HG03439 (cell line): Measurements from ENCODE around the gene RBM45.

Experiments
- ATAC-seq: cut with Tn5 transposase; IDR thresholded peaks from one replicate; pipeline ENCODE4 v1.9.1; 2021; ENCODE audit warnings: mild to moderate bottlenecking, moderate library complexity; ENCODE audit not compliant: unreplicated experiment

The RBM45 gene

GRCh38 chr2:178155524-178155923, 43.3 kb downstream of the RBM45 start:
- no peak for ATAC-seq

GRCh38 chr2:178157574-178157973, 45.3 kb downstream of the RBM45 start:
- no peak for ATAC-seq

GRCh38 chr2:178159966-178160365, 47.7 kb downstream of the RBM45 start:
- no peak for ATAC-seq

GRCh38 chr2:178160601-178161000, 48.4 kb downstream of the RBM45 start:
- ATAC-seq, result no peak

- ATAC-seq, result no peak
These were observed 51.2 kb downstream of the RBM45 start for GRCh38 chr2:178163395-178163794.

GRCh38 chr2:178163911-178164310, 51.7 kb downstream of the RBM45 start:
- ATAC-seq, result no peak

GRCh38 chr2:178173657-178174056, 61.4 kb downstream of the RBM45 start:
- ATAC-seq, result no peak

- no peak for ATAC-seq
These were observed 64.9 kb downstream of the RBM45 start for GRCh38 chr2:178177066-178177679.
